NCI-H345 (cell line): ENCODE results near the gene PTPN7.
A peak's percentile ranks its signal among the peaks of the same experiment; 100 is the strongest.

Source experiments
- DNase-seq: peaks from one replicate; lab custom pipeline; 2025; lab: John Stamatoyannopoulos, UW

Gene PTPN7

DNA sequence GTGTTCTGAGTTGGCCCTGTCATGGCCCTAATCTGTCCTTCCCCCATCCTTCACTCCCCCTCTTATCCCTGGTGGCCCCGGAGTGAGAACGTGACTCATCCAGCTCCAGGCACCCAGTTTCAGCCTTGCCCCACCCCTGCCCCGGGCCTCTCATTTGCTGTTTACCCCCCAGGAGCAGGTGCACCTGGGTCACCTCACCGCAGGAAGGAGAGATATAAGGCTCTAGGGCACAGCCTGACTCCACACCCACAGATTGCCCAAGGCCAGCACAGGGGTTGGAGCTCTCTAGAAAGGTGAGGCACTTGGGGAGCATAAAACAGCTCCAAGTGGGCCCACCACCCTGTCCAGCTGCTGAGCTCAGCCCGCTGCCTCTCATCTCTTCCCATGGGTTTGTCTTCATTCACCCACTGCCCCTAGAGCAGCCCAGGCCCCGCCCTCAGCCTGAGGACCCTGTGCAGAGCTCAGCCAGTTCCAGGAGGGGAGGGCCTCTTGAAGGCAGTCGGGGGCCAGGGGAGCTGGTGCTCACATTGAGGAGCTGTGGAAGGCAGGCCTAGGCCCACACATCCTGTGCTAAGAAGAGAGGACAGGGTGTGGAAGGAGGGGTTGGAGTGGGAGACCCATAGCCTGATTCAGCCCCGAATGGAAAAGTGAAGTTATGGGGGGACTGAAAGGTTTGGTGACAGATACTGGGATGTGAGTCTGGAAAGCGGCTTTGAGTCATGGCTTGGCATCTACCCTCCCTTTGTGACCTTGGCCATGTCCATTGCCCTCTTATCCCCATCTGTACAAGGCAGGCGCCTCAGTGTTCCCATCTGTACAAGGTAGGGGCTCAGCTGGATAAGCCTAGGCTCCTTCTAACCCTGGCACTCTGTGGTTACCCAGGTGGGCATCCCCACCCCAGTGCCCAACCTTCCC, 53.8 kb downstream of the PTPN7 start:
- DNase-seq, result peak; percentile 87

DNA sequence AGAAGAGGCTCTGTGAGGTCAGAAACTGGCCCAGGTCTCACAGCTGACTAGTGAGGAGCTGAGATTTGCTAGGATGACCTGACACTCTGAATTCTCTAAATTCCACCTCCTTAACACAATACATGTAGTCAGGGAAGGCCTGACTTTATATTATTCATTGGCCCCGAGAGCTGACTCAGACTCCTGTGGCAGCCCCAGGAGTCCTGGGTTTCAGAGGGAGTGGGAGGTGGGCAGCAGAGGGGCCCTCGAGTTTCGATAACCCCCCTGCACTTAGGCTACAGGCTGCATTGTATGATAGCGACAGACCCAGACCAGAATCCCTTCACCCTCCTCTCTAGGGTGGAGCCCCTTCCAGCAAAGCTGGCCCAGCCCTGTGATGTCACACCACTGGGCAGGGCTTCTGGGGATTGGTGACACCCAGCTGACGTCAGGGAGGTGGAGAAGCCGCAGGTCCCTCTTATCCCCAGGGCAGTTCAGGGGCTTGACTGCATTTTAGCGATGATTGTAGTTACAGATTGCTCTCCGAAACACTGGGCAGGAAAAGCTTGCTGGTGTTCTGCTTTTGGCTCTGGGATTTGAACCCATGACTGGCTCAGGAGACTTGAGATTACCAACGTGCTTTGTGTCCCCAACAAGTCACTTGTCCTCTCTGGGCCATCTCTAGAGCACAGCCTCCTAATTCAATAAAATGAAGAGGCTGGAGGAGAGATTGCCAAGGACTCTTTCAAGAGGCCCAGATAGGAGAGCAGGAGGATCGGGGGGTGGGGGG, 54.6 kb downstream of the PTPN7 start:
- DNase-seq, result peak; percentile 78

DNA sequence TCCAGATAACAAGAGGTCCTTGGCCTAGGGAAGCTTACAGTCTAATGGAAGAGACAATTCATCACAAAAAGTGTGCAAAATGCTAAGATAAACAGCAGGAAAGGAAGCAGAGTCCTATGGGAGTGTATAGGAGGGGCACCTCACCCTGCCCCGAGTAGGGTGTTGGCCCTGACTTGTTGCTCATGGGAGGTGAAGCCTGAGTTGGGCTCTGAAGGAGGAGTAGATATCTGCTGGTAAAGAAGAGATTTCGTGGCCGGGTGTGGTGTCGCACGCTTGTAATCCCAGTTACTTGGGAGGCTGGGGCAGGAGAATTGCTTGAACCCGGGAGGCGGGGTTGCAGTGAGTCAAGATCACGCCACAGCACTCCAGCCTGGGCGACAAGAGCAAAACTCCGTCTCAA, 56.3 kb downstream of the PTPN7 start:
- no peak for DNase-seq

DNA sequence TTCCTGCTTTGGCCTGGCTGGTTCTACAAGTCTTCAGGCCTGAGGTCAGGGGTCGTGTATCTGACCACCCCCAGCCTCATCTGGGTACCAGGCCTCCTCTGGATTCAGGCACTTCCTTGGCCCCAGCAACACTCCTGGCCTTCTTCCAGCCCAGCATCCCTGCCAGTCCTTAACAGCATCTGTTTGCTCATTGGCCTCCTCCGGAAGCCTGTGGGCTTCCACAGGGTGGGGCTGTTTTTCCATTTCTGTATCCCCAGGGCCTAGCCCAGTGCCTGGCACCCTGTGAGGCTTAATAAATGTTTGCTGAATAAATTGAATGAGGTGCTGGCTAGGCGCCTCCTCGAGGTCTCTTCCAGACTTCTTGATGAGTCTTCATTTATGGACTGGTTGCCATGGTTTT, 59.2 kb downstream of the PTPN7 start:
- peak; percentile 32 for DNase-seq
